HG03066 (cell line): ENCODE data around the gene SGO2.
"Not testable (repeated sequence)": the region's sequence is repeated elsewhere in the genome, so short reads cannot be mapped to it uniquely, and the experiment has no call there.

Experiments used
- ATAC-seq: cut with Tn5 transposase; IDR thresholded peaks from one replicate; pipeline ENCODE4 v1.9.1; 2021; ENCODE audit warnings: low read depth; ENCODE audit not compliant: unreplicated experiment

Gene SGO2

DNA sequence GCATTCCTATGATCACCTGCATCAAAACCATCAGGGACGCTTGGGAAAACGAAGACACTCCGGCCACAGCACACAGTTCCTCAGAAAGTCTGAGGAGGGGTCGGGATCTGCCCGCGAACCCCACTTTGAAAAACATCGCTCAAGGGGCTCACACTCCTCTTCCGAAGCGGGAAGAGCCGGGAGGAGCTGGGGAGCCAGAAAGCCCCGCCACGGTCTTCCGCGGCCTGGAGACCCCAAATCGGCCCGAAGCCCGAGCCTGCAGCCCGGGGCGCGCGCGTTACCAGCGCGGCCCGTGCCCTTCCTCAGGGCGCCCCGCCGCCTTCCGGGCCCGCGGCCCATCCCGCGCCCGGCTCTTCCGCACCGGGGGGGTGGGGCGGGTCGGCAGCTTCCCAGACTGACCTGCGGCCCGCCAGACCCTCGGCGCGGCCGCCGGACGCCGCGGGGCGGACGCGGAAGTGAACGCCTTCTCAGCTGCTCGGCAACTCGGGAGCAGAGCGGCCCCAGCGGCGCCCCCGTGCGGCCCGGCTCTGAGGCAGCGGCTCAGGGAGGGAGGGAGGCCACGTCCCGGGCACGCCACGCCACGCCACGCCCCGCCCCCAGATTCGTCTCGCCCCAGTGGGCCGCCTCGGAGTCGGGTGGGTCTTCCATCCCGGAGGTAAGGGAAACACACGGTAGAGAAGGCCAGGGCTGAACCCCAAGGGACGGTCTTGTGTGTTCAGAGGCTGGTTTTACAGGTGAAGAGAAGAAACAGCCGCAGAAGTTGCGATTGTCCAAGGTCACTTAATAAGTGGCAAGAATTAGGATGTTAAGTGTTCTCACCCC is 16.2 kb upstream of the SGO2 start, which contains the start of gene KCTD18:
Gene KCTD18 (minus strand): TSS at position 457 of the 822 bp plus-strand sequence. CDS start 3,052 bp downstream, outside the sequence.
- peak; percentile 98 for ATAC-seq

GRCh38 chr2:200515155-200515554 is 10.9 kb upstream of the SGO2 start:
- no peak for ATAC-seq

- no peak for ATAC-seq
Observed at GRCh38 chr2:200523158-200523557, 2.8 kb upstream of the SGO2 start.

DNA sequence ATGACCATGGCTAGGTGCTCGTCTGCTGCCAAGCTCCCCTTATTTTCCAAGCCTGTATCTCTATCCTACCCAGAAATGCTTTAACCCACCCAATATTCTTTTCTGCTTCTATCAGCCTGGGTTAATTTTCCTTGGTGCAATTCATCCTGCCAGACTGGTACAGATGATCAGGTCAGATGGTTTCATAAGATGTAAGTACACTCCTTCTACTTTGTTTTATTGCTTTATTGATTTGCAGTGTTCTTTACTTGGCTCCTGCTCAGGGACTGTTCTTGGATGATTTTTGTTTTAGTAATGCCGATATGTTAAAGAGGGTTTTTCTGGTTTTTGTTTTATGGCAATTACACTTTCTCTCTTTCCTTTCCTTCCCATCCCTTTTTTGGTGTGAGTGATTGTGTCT is 2.4 kb upstream of the SGO2 start:
- ATAC-seq = no peak

GRCh38 chr2:200525066-200525465 is 941 bp upstream of the SGO2 start:
- no peak for ATAC-seq

GRCh38 chr2:200525551-200525881 is 491 bp upstream of the SGO2 start:
- ATAC-seq = no peak

DNA sequence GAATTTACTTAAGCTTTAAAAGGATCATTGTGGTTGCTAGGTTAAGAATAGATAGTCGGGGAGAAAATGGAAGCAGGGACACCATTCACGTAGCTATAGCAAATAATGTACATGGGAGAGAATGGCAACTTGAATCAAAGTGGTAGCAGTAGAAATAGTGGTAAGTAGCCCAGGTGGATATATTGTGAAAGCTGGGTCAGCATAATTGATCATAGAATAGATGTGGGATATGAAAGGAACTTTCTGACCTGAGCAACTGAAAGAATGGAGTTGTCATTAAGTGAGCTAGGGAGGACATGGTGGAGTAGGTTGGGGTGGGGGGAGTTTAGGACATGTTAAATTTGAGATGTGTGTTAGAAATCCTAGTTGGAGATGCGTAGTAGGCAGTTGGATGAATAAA is 2.2 kb downstream of the SGO2 start:
- no peak for ATAC-seq

- ATAC-seq = no peak
Observed at GRCh38 chr2:200533754-200534153, 7.7 kb downstream of the SGO2 start.

GRCh38 chr2:200534572-200534971 is 8.6 kb downstream of the SGO2 start:
- no peak for ATAC-seq

DNA sequence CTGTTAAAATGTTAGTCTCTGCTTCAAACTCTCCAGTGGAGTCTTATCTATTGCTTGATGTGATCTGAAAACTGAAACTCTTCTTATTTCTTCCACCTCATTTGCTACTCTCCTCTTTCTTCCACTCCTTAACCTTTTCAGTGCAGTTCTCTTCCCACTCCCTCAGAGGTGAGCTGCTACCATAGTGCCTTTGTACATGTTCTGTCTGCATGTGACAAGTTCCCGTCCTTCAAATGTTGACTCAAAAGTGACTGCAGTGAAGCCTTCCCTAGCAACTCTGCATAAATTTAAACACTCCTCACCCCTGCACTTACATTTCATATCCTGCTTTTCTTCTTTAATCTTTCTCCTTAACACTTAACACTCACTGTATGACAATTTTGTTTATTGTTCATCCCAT is 12.1 kb downstream of the SGO2 start:
- no peak for ATAC-seq

GRCh38 chr2:200540793-200541192 is 14.8 kb downstream of the SGO2 start:
- no peak for ATAC-seq

DNA sequence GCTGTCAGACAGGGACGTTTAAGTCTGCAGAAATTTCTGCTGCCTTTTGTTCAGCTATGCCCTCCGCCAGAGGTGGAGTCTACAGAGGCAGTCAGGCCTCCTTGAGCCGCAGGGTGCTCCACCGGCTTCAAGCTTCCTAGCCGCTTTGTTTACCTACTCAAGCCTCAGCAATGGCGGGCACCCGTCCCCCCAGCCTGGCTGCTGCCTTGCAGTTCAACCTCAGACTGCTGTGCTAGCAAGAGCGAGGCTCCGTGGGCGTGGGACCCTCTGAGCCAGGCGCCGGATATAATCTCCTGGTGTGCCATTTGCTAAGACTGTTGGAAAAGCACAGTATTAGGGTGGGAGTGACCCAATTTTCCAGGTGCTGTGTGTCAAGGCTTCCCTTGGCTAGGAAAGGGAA is 40.6 kb downstream of the SGO2 start:
- ATAC-seq = not testable (repeated sequence)

DNA sequence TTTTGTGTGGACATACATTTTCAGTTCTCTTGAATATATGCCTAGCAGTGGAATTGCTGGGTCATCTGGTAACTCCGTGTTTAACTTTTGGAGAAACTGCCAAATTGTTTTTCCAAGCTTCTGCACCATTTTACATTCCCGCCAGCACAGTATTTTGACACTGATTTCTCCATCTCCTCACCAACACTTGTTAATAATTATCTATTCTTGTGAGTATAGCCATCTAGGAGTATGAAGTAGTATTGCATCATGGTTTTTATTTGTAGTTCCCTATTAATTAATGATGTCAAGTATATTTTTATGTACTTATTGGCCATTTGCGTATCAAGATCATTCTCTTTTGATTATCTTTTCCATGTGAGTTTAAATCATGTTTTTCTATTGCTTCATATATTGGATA is 41.9 kb downstream of the SGO2 start:
- no peak for ATAC-seq

DNA sequence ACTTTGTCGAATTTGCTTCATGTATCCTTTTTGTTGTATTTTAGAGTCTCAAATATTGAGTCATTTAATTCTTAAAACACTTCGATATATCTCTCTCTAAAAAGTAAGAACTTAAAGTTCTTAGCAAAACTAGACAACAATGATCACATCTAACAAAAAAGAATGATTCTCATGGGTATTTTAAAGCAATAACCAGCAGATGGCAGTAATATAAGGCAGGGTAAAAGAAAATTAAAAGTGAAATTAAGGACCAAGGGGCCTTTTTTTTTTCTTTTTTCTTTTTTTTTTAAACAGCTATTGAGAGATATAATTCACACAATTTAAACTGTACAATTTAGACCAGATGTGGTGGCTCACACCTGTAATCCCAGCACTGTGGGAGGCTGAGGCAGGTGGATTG is 50.0 kb downstream of the SGO2 start:
- ATAC-seq = no peak

- ATAC-seq = no peak
Observed at GRCh38 chr2:200577027-200577426, 51.0 kb downstream of the SGO2 start.

GRCh38 chr2:200578778-200579177 is 52.8 kb downstream of the SGO2 start:
- no peak for ATAC-seq

DNA sequence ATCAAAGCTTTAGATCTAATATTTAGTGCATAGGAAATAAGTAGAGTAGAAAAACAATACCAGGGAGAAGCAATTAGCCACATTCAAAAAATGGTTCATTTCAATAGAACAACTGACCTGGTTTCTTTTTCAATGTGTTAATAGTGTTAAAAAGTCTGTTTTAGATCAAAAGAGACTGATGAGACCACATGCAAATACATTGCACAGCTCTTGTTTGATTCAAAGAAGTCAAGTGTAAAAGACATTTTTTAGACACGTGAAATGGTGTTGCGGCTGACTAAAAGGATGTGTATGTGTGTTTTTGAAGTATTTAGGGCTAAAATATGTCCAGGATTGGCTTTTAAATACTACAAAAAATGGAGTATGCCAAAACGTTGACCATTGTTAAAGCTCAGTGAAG is 58.6 kb downstream of the SGO2 start:
- ATAC-seq = no peak

DNA sequence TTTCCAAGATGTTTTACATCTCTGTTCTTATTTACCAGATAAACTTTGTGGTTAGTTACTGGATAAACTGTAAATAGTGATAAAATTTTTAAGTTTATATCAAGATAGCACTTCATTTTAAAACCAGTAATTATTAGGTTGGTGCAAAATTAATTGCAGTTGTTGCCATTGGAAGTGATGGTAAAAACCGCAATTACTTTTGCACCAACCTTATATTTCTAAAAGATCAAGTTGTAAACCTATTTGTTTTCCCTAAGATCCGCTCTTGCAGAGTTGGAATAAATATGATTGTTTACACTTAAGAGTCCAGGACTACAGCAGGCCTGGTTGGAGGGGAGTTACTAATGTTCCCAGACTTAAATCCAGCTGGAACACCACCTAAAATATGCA is 59.3 kb downstream of the SGO2 start:
- no peak for ATAC-seq

DNA sequence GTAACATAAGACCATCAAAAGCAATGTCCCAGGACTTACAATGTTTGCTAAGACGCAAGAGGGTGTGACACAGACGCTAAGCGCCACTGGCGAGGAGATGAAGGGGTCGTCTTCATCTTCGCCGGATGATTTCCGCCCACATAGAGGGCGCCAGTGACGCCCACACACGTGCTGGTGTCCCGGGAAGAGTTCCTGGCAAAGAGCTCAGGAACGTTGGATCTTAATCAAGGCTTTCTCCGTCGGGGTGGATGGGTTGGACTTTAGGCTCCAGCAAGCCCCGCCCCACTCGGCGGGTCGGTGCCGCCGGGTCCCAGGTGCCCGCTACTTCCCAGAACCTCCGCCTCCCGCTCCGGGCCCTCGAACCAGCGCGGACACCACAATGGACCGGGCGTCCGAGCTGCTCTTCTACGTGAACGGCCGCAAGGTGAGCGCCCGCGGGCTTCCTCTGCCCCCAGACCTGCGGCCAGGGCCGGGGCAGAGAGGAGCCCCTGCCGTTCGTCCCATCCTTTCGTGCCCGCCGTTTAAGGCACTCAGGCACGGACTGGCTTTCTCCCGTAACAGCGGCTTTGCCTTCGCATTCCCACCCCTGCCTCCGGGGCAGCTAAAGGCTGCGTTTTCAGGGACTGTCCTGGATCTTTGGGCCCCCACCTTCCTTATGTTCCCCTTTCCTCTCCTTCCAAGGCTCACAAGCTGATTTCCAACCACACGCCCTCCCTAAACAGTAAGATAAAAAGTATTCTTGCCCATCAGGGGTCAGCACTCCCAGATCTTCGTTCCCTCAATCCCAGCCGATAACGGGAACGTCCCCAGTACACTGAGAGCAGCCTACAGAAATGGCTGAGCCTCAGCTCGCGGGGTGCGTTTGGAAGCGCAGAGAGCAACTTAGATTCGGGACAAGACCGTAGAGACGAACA is 60.0 kb downstream of the SGO2 start, which contains the start of gene AOX1:
Gene AOX1 (plus strand): TSS at position 285 of the 914 bp plus-strand sequence. CDS start 95 bp downstream, at position 380.
- no peak for ATAC-seq

- no peak for ATAC-seq
Observed at GRCh38 chr2:200586644-200586975, 60.6 kb downstream of the SGO2 start.

GRCh38 chr2:200587007-200587616 is 61.1 kb downstream of the SGO2 start:
- ATAC-seq = no peak
